Measurements from ENCODE around the gene BAZ2B. TPM values are rescaled to one million over a fixed set of nuclear protein-coding genes. Genes with fewer than 3 reads are reported as not detected.
"Not testable (repeated sequence)": the region's sequence is repeated elsewhere in the genome, so short reads cannot be mapped to it uniquely, and the experiment has no call there.

BAZ2B gene
- total and polyA plus RNA-seq, 4 donors = 18.3 to 266 (median 39.5) TPM

GRCh38 chr2:159409116-159409800 is 207.1 kb downstream of the BAZ2B start:
- no peak for TF ChIP-seq CTCF (IDR thresholded peaks at IDR 0.05; ENCODE audit: control extremely low read depth, extremely low read depth)
- DNase-seq (no peak), ATAC-seq (ENCODE audit: insufficient read depth, low FRiP score) (no peak)
- Histone ChIP-seq H3K4me3 (no peak overlapping the region), H3K4me1 (ENCODE audit: control insufficient read depth in 5 of 5, insufficient read depth in 5 of 5, low read length in 5 of 5) (no peaks in the 10 kb centered on the region), H3K9ac (ENCODE audit: insufficient read depth in 1 of 2, low read length in 2 of 2) (no peak overlapping the region), H3K27ac (ENCODE audit: low read depth in 1 of 2, low read length in 1 of 2) (no peak overlapping the region), H3K27me3 (ENCODE audit: control insufficient read depth in 3 of 3, insufficient read depth in 3 of 3, low read length in 2 of 3) (no peaks in the 10 kb centered on the region), H3K36me3 (ENCODE audit: control insufficient read depth in 4 of 4, insufficient read depth in 4 of 4, low read length in 4 of 4) (peaks cover 3 to 27% (median 18%) of the 10 kb centered on the region in 4 donors), H3K9me3 (ENCODE audit: control insufficient read depth in 4 of 4, insufficient read depth in 3 of 4, low read length in 3 of 4) (no peaks in the 10 kb centered on the region)
- 87 to 92% methylated on average over 3 of the region's 3 CpGs for WGBS, 2 donors

GRCh38 chr2:159402790-159403189 is 213.6 kb downstream of the BAZ2B start:
- ATAC-seq (ENCODE audit: insufficient read depth, low FRiP score) (no peak), DNase-seq (no peak)
- Histone ChIP-seq H3K4me3 (no peak overlapping the region), H3K27me3 (ENCODE audit: control insufficient read depth in 3 of 3, insufficient read depth in 3 of 3, low read length in 2 of 3) (no peaks in the 10 kb centered on the region), H3K4me1 (ENCODE audit: control insufficient read depth in 5 of 5, insufficient read depth in 5 of 5, low read length in 5 of 5) (peaks cover 0 to 4% (median 0%) of the 10 kb centered on the region in 5 donors), H3K36me3 (ENCODE audit: control insufficient read depth in 4 of 4, insufficient read depth in 4 of 4, low read length in 4 of 4) (peaks cover 4 to 9% (median 8%) of the 10 kb centered on the region in 4 donors), H3K9ac (ENCODE audit: insufficient read depth in 1 of 2, low read length in 2 of 2) (no peak overlapping the region), H3K9me3 (ENCODE audit: control insufficient read depth in 4 of 4, insufficient read depth in 3 of 4, low read length in 3 of 4) (no peaks in the 10 kb centered on the region), H3K27ac (ENCODE audit: low read depth in 1 of 2, low read length in 1 of 2) (no peak overlapping the region)
- TF ChIP-seq CTCF (IDR thresholded peaks at IDR 0.05; ENCODE audit: control extremely low read depth, extremely low read depth) = no peak
- 97 to 100% methylated on average over 2 of the region's 2 CpGs for WGBS, 2 donors

GRCh38 chr2:159402160-159402559 is 214.2 kb downstream of the BAZ2B start:
- not testable (repeated sequence) for DNase-seq; H3K9me3 ChIP-seq (ENCODE audit: control insufficient read depth in 4 of 4, insufficient read depth in 3 of 4, low read length in 3 of 4); H3K9ac ChIP-seq (ENCODE audit: insufficient read depth in 1 of 2, low read length in 2 of 2); H3K27ac ChIP-seq (ENCODE audit: low read depth in 1 of 2, low read length in 1 of 2); H3K27me3 ChIP-seq (ENCODE audit: control insufficient read depth in 3 of 3, insufficient read depth in 3 of 3, low read length in 2 of 3); H3K4me1 ChIP-seq (ENCODE audit: control insufficient read depth in 5 of 5, insufficient read depth in 5 of 5, low read length in 5 of 5); H3K4me3 ChIP-seq; ATAC-seq (ENCODE audit: insufficient read depth, low FRiP score)
- peaks cover 4 to 10% (median 9%) of the 10 kb centered on the region in 4 donors for H3K36me3 ChIP-seq (ENCODE audit: control insufficient read depth in 4 of 4, insufficient read depth in 4 of 4, low read length in 4 of 4)
- 97 to 99% methylated on average over 5 of the region's 5 CpGs for WGBS, 2 donors

- Histone ChIP-seq H3K9ac (ENCODE audit: insufficient read depth in 1 of 2, low read length in 2 of 2) (no peak overlapping the region), H3K36me3 (ENCODE audit: control insufficient read depth in 4 of 4, insufficient read depth in 4 of 4, low read length in 4 of 4) (peaks cover 0 to 6% (median 4%) of the 10 kb centered on the region in 4 donors), H3K27ac (ENCODE audit: low read depth in 1 of 2, low read length in 1 of 2) (no peak overlapping the region), H3K4me3 (no peak overlapping the region), H3K9me3 (ENCODE audit: control insufficient read depth in 4 of 4, insufficient read depth in 3 of 4, low read length in 3 of 4) (no peaks in the 10 kb centered on the region), H3K27me3 (ENCODE audit: control insufficient read depth in 3 of 3, insufficient read depth in 3 of 3, low read length in 2 of 3) (no peaks in the 10 kb centered on the region), H3K4me1 (ENCODE audit: control insufficient read depth in 5 of 5, insufficient read depth in 5 of 5, low read length in 5 of 5) (peaks cover 0 to 4% (median 0%) of the 10 kb centered on the region in 5 donors)
- ATAC-seq (ENCODE audit: insufficient read depth, low FRiP score) = no peak
- no peak for TF ChIP-seq CTCF (IDR thresholded peaks at IDR 0.05; ENCODE audit: control extremely low read depth, extremely low read depth)
- peak in 2 of 3 donors; percentile 46 to 57 for DNase-seq
- WGBS, 2 donors = 78 to 92% methylated on average over 5 of the region's 5 CpGs
These were observed 216.5 kb downstream of the BAZ2B start for GRCh38 chr2:159399716-159400415.
